ENCODE data around the gene ZC3H12D.

- TF ChIP-seq CTCF (conservative IDR thresholded peaks at IDR 0.05; ENCODE audit: low read depth, low read length) (no peak), EZH2 (IDR thresholded peaks at IDR 0.05; ENCODE audit: low read length, unreplicated experiment) (no peak), EZH2phosphoT487 (IDR thresholded peaks at IDR 0.05; ENCODE audit: borderline replicate concordance, low read length) (no peak)
Measured at GRCh38 chr6:149503872-149504271, 19.1 kb upstream of the ZC3H12D start.

Measured in PC-3 (cell line).